Esophagus muscularis mucosa (tissue), 4 donors: ENCODE results near the gene CHMP2A.

Source experiments
- EP300 ChIP-seq: sonication (generic); formaldehyde crosslinking; IDR thresholded peaks from one replicate; pipeline ENCODE4 v1.6.1; 2017; ENCODE audit warnings: antibody characterized with exemption
- POLR2A ChIP-seq: fragments of 450-650 bp; IDR thresholded peaks from one replicate; pipeline ENCODE4 v1.6.1; 2017; ENCODE audit warnings: antibody characterized with exemption, moderate library complexity, mild to moderate bottlenecking, low read depth
- POLR2AphosphoS5 ChIP-seq, 2 donors: sonication (generic); formaldehyde crosslinking; IDR thresholded peaks; one replicate each; pipeline ENCODE4 v1.6.1; 2017; ENCODE audit warnings: antibody characterized with exemption in 2 of 2
- TF ChIP-seq, protein P1 (sequence below), 3 experiments: fragments of 200-600 bp in 2 of 3; fragments of 450-650 bp in 1 of 3; sonication (generic) in 2 of 3; IDR thresholded peaks; one replicate each; pipeline ENCODE4 v1.5.1; 2017 to 2019; ENCODE audit warnings: antibody characterized with exemption in 3 of 3, mild to moderate bottlenecking in 2 of 3, moderate library complexity in 1 of 3

- TF ChIP-seq, protein P1, sequence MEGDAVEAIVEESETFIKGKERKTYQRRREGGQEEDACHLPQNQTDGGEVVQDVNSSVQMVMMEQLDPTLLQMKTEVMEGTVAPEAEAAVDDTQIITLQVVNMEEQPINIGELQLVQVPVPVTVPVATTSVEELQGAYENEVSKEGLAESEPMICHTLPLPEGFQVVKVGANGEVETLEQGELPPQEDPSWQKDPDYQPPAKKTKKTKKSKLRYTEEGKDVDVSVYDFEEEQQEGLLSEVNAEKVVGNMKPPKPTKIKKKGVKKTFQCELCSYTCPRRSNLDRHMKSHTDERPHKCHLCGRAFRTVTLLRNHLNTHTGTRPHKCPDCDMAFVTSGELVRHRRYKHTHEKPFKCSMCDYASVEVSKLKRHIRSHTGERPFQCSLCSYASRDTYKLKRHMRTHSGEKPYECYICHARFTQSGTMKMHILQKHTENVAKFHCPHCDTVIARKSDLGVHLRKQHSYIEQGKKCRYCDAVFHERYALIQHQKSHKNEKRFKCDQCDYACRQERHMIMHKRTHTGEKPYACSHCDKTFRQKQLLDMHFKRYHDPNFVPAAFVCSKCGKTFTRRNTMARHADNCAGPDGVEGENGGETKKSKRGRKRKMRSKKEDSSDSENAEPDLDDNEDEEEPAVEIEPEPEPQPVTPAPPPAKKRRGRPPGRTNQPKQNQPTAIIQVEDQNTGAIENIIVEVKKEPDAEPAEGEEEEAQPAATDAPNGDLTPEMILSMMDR (IDR thresholded peaks at IDR 0.05): no peak
- TF ChIP-seq POLR2A: no peak
- TF ChIP-seq POLR2AphosphoS5 (IDR thresholded peaks at IDR 0.05): no peak
- TF ChIP-seq EP300: no peak
These were observed 44.6 kb downstream of the CHMP2A start for GRCh38 chr19:58510084-58510862.
